Middle frontal gyrus (tissue), 1 donor: ENCODE measurements around the gene PPDPF.
"Not testable (repeated sequence)": the region's sequence is repeated elsewhere in the genome, so short reads cannot be mapped to it uniquely, and the experiment has no call there.

Experiments used
- DNase-seq: peaks from one replicate; pipeline ENCODE4 v3.0.0-alpha.2; 2015; ENCODE audit warnings: low spot score; ENCODE audit errors: extremely low spot score

The PPDPF gene

DNA sequence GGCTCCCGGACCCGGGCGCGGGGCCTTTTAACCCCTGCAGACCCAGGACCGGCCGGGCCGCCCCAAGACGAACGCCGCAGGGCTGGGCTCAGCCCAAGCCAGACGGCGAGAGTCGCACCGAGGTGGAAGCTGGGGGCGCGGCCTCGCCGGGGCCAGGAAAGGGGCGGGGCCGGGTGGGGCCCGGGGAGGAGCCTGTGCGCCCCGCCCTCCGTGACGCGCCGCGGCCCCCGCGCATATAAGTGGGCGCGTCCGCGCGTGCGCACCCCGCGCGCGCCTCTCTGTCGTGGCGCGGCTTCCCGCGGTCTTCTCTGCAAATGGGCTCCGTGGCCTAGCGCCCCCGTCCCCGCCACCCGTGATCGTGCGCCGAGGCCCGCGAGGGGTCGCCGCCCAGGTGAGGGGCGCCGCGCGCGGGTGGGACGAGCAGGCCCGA is at the start of gene PPDPF:
PPDPF (plus strand) TSS at position 262 of the 430 bp plus-strand sequence. CDS start 544 bp downstream, outside the sequence.
- DNase-seq = peak; percentile 71

DNA sequence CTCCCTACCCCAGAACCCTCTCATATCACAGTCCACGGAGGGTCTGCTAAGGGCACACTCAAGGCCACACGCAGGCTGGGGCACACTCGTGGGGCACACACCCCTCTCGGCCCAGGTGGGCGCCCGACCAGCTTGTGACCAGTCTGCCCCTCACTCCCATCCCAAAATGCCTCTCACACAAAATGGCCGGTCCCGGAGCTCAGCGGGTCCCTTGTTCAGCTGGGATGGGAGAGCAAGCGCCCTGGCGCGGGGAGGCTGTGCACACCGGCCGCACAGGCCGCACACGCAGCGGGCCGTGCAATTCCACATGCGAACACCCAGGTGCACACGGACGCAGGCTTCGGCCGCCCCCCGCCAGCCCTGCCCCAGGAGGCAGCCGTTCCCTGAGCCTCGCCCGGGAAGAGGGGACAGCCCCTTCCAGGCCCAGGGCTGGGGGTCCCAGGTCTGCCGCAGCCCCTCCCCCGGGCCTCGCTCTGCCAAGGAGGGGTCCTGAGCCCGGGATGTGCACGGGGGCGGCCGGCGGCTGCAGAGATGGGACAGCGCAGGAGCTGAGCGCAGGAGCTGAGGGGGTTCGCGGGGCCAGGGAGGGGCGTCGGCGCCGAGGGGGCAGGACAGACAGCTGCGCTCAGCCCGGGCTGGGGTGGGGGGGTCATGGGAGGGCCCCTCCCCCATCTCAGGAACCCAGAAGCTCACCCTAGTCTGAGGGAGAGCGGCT is 49.4 kb upstream of the PPDPF start:
- no peak for DNase-seq

DNA sequence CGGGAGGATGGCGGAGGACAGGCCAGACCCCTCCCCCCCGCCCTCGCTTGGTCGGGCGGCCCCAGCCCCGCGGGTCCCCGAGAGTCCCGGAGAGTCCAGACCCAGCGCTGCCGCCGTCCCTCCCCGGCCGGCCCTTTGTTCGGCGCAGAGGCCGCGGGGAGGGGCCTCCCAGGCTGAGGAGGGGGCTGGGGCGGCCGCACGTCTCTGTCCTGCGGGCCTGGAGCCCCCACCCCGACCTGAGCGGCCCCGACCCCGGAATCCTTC is 48.9 kb upstream of the PPDPF start:
- DNase-seq = no peak

DNA sequence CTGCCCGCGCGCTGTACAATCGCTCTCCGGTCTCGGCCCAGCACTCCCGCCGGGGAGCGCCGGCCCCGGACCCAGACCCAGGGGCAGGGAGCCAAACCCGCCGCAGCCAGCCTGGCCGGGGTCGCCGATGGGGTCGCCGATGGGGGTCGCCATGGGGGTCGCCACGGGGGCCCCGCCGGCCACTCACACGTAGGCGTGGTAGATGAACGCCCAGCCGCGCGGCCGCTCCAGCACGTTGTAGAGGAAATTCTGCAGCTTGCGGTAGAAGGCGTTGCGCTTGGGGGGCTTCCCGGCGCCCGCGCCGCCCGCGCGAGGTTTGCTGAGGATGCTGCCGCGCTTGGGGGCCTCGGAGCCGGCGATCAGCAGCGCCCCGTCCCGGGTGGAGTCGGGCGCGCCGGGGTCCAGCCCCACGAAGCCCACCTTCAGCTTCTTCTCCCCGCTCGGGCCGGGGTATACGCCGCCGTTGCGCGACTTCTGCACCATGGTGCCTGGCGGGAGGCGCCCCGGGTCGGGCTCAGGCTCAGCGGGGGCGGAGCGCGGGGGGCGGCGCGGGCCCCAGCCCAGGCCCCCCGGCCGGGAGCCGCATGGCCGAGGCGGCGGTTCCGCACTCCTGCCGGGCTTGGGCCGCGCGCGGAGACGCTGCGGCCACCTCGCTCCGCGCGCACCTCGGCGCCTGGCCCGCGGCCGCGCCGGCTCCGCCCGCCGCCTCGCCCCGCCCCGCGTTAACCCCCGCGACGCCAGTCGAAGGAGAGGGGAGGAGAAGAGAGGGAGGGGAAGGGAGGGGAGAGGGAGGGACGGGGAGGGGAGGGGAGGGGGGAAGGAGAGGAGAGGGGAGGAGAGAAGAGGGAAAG is 48.4 kb upstream of the PPDPF start, which contains the start of gene KCNQ2:
KCNQ2 (minus strand) TSS at position 675 of the 851 bp plus-strand sequence; CDS start at position 483, 192 bp downstream.
- DNase-seq = no peak

GRCh38 chr20:63472862-63473390 is 47.6 kb upstream of the PPDPF start:
- DNase-seq = no peak

GRCh38 chr20:63473555-63474449 is 46.8 kb upstream of the PPDPF start:
- DNase-seq = no peak

- no peak for DNase-seq
These were observed 45.4 kb upstream of the PPDPF start for GRCh38 chr20:63475209-63475608.

DNA sequence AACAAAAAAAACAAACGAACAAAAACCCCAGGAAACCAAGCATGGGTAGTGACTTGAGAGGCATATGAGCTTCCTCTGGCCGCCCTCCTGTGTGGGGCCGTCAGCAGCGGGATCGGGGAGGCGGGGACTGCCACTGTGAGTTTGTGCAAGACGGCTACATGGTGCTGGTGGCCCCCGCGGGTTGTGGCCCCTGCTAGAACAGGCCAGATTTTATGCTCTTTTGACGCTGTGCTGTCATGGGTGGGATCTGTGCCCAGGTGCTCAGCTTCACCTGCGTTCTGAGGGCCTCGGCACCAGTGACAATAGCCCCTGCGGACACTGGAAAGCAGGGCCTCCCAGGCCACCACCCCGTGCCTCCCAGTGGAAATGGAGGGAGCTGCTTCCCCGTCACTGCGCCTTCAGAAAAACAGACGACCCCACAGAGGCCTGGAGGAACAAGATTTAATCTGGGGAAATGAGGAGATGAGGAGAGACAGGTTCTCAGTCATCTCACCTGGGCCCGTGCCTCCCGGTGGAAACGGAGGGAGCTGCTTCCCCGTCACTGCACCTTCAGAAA is 43.4 kb upstream of the PPDPF start:
- no peak for DNase-seq

GRCh38 chr20:63477944-63478343 is 42.6 kb upstream of the PPDPF start:
- DNase-seq = no peak

GRCh38 chr20:63478346-63479302 is 41.9 kb upstream of the PPDPF start:
- DNase-seq = no peak

GRCh38 chr20:63479695-63480419 is 40.7 kb upstream of the PPDPF start:
- not testable (repeated sequence) for DNase-seq

- DNase-seq = no peak
These were observed 39.1 kb upstream of the PPDPF start for GRCh38 chr20:63481503-63481902.

GRCh38 chr20:63482021-63482587 is 38.5 kb upstream of the PPDPF start:
- no peak for DNase-seq

GRCh38 chr20:63483834-63484233 is 36.7 kb upstream of the PPDPF start:
- DNase-seq = no peak

DNA sequence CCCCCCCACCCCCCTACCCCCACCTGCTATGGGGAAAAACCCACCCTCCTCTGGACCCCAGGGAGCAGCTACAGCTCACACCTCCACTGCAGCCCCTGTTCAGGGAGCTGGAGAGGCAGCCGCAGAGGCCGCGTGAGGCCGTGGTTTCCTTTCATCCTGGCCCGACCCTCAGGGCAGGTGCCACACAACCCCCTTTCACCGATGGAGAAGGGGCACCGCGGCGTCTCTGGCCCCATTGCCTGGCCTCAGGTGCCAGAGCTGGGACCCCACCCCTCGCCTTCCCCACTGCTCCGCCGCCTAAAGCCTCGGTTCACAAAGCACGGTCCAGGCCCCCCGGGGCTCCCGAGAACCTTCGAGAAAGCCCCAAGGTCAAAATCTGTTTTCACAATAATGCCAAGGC is 36.3 kb upstream of the PPDPF start:
- no peak for DNase-seq

DNA sequence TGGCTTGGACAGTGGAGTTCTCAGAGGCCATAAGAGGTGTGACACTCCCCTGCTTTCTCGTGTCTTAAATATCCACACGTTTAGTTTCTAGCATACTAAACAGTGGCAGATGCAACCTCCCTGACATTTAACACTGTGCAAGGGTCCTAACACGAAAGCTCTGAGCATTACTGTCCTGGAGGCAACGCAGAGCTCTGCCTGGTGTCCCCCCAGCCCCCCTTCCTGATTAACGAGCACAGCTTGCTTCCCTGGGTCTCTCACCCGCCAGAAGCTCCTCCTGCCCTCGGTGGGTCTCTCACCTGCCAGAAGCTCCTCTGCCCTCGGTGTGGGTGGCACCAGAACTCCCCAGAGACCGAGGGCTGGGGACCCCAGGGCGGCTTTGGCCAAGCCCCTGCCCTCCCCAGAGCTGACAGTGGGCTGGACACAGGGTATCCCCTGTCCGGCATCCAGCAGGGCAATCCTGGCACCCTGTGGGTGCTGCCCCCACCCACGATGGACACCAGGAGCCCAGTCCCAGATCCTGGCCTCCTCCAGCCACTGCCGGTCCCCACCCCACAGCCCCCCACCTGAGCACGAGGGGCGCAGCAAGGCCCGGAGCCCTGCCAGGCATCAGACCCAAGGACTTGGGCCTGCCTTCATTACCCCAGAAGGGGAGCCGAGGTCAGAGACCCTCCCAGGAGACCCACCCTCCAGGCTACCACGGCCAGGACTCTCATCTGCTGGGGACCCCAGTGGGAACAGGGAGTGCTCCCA is 35.7 kb upstream of the PPDPF start:
- no peak for DNase-seq

DNA sequence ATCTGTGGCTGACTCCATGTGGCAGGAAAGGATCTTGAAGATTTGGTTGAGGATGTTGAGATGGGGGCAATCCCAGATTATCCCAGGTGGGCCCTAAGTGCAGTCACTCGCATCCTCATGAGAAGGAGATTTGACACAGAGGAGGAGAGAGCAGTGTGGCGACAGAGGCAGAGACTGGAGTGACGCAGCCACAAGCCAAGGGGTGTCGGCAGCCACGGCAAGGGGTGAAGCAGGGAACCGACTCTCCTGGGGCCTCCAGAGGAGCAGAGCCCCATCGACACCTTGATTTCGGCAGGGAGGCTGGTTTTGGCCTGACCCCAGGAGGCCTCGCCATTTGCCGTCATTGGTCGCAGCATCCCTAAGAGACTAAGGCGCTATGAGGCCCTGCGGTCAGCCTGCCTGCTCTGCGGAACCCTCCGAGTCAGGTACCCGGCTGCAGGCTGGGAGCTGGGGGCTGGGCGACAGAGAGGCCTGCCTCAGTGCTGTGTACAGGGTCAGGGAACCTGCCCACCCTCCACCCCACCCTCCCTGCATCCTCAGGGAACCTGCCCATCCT is 34.2 kb upstream of the PPDPF start:
- no peak for DNase-seq
